Lower leg skin (tissue), 3 donors: Measurements from ENCODE around the gene NSUN6.

Experiments
- POLR2A ChIP-seq, 2 donors: fragments of 450-650 bp; IDR thresholded peaks; one replicate each; pipeline ENCODE4 v1.6.1; 2016 to 2017; ENCODE audit warnings: antibody characterized with exemption in 2 of 2, mild to moderate bottlenecking in 1 of 2, moderate library complexity in 1 of 2
- TF ChIP-seq, protein P1 (sequence below), 3 donors: fragments of 450-650 bp; IDR thresholded peaks; one replicate each; pipeline ENCODE4 v1.5.1; 2016; ENCODE audit warnings: antibody characterized with exemption in 3 of 3, mild to moderate bottlenecking in 3 of 3, moderate library complexity in 2 of 3

DNA sequence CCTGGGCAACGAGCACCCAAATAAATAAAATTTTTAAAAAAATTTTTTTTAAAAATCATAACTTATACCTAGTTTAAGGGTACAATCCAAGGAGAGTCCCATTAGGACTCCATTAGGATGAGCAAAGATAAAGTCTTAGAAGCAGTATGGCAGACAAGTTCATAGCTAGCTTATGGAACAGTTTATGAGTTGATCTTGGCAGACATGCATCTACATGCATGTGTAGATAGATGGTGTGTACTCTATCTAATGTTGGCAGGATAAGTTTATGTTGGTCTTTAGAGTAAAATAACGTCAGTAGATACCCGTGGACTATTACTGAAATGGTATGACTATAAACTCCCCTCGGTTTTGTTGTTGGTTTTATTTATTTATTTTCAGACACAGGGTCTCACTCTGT lies 40.2 kb downstream of the NSUN6 start:
- TF ChIP-seq POLR2A (IDR thresholded peaks at IDR 0.05): no peak
- TF ChIP-seq, protein P1, sequence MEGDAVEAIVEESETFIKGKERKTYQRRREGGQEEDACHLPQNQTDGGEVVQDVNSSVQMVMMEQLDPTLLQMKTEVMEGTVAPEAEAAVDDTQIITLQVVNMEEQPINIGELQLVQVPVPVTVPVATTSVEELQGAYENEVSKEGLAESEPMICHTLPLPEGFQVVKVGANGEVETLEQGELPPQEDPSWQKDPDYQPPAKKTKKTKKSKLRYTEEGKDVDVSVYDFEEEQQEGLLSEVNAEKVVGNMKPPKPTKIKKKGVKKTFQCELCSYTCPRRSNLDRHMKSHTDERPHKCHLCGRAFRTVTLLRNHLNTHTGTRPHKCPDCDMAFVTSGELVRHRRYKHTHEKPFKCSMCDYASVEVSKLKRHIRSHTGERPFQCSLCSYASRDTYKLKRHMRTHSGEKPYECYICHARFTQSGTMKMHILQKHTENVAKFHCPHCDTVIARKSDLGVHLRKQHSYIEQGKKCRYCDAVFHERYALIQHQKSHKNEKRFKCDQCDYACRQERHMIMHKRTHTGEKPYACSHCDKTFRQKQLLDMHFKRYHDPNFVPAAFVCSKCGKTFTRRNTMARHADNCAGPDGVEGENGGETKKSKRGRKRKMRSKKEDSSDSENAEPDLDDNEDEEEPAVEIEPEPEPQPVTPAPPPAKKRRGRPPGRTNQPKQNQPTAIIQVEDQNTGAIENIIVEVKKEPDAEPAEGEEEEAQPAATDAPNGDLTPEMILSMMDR (IDR thresholded peaks at IDR 0.05): no peak
